IPS-18a (cell line): ENCODE measurements around the gene CACNA1C.

Experiments
- H3K27ac ChIP-seq: one replicate; pipeline ENCODE4 v1.5.1; 2013; ENCODE audit warnings: low read length
- H3K27me3 ChIP-seq: one replicate; pipeline ENCODE4 v1.6.1; 2013; ENCODE audit warnings: mild to moderate bottlenecking, low read length; ENCODE audit not compliant: control insufficient read depth, insufficient read depth
- H3K36me3 ChIP-seq: one replicate; pipeline ENCODE4 v1.6.1; 2013; ENCODE audit warnings: low read depth, low read length; ENCODE audit not compliant: control insufficient read depth
- H3K4me1 ChIP-seq: one replicate; pipeline ENCODE4 v1.6.1; 2013; ENCODE audit warnings: low read depth, low read length; ENCODE audit not compliant: control insufficient read depth
- H3K4me3 ChIP-seq: one replicate; pipeline ENCODE4 v1.5.1; 2013; ENCODE audit warnings: low read length
- H3K9ac ChIP-seq: one replicate; pipeline ENCODE4 v1.6.1; 2013; ENCODE audit warnings: mild to moderate bottlenecking, low read length, moderate library complexity
- H3K9me3 ChIP-seq: one replicate; pipeline ENCODE4 v1.6.1; 2013; ENCODE audit warnings: low read depth, low read length; ENCODE audit not compliant: control insufficient read depth

CACNA1C gene

GRCh38 chr12:2317772-2318171, 265.0 kb downstream of the CACNA1C start:
- Histone ChIP-seq H3K27me3 (no peaks in the 10 kb centered on the region), H3K4me1 (no peaks in the 10 kb centered on the region), H3K4me3 (no peak overlapping the region), H3K9ac (no peak overlapping the region), H3K9me3 (no peaks in the 10 kb centered on the region), H3K36me3 (no peaks in the 10 kb centered on the region), H3K27ac (no peak overlapping the region)

- no peaks in the 10 kb centered on the region for H3K4me1 ChIP-seq
- no peaks in the 10 kb centered on the region for H3K27me3 ChIP-seq
- no peaks in the 10 kb centered on the region for H3K36me3 ChIP-seq
- H3K4me3 ChIP-seq, result no peak overlapping the region
- no peak overlapping the region for H3K9ac ChIP-seq
- H3K9me3 ChIP-seq, result no peaks in the 10 kb centered on the region
- H3K27ac ChIP-seq, result no peak overlapping the region
Measured at GRCh38 chr12:2318286-2318685, 265.5 kb downstream of the CACNA1C start.

- Histone ChIP-seq H3K9ac (no peak overlapping the region), H3K4me3 (no peak overlapping the region), H3K27me3 (no peaks in the 10 kb centered on the region), H3K9me3 (no peaks in the 10 kb centered on the region), H3K4me1 (no peaks in the 10 kb centered on the region), H3K27ac (no peak overlapping the region), H3K36me3 (no peaks in the 10 kb centered on the region)
Measured at GRCh38 chr12:2319136-2319535, 266.3 kb downstream of the CACNA1C start.

DNA sequence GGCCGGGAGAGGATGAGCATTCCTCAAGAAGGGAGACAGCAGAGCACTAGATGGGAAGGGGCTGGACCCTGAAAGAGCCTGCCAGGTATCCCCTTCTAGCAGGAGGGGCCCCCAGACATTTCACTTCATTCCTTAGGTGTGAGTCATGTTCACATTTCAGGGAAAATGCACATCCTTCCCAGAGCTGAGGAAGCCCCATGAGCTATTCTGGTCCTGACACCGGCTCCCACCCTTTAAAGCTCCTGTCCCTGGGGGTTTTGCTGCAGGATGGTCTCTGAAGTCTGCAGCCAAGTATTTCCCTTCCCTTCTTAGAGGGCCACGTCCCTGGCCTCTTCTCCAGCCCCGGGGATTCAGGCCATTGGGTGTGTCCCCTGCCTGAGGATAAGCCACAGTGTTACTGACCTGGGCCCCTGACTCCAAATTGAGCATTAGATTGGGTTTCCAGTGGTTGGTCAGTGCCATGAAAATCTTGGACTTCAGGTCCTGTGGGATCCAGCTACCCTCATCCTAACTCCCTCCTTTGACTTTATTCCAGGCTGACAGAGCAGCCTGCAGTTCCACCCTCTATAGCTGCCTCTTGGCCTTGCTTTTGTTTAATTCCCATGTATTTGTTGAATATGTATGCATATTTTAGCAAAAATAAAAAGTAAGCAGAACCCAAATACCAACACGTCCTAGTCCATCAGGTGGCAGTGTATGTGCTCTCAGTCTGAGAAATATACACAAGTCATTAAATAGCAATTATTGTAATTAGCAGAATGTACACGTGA, 267.1 kb downstream of the CACNA1C start:
- no peaks in the 10 kb centered on the region for H3K27me3 ChIP-seq
- H3K4me1 ChIP-seq, result no peaks in the 10 kb centered on the region
- H3K27ac ChIP-seq, result no peak overlapping the region
- H3K4me3 ChIP-seq, result no peak overlapping the region
- H3K36me3 ChIP-seq, result no peaks in the 10 kb centered on the region
- no peaks in the 10 kb centered on the region for H3K9me3 ChIP-seq
- no peak overlapping the region for H3K9ac ChIP-seq

GRCh38 chr12:2320841-2321240, 268.1 kb downstream of the CACNA1C start:
- H3K9me3 ChIP-seq, result no peaks in the 10 kb centered on the region
- no peaks in the 10 kb centered on the region for H3K36me3 ChIP-seq
- H3K4me1 ChIP-seq, result no peaks in the 10 kb centered on the region
- no peak overlapping the region for H3K4me3 ChIP-seq
- no peaks in the 10 kb centered on the region for H3K27me3 ChIP-seq
- H3K9ac ChIP-seq, result no peak overlapping the region
- H3K27ac ChIP-seq, result no peak overlapping the region

GRCh38 chr12:2322554-2323120, 269.9 kb downstream of the CACNA1C start:
- no peaks in the 10 kb centered on the region for H3K9me3 ChIP-seq
- H3K36me3 ChIP-seq, result no peaks in the 10 kb centered on the region
- no peak overlapping the region for H3K27ac ChIP-seq
- no peak overlapping the region for H3K9ac ChIP-seq
- no peaks in the 10 kb centered on the region for H3K4me1 ChIP-seq
- no peak overlapping the region for H3K4me3 ChIP-seq
- H3K27me3 ChIP-seq, result no peaks in the 10 kb centered on the region

DNA sequence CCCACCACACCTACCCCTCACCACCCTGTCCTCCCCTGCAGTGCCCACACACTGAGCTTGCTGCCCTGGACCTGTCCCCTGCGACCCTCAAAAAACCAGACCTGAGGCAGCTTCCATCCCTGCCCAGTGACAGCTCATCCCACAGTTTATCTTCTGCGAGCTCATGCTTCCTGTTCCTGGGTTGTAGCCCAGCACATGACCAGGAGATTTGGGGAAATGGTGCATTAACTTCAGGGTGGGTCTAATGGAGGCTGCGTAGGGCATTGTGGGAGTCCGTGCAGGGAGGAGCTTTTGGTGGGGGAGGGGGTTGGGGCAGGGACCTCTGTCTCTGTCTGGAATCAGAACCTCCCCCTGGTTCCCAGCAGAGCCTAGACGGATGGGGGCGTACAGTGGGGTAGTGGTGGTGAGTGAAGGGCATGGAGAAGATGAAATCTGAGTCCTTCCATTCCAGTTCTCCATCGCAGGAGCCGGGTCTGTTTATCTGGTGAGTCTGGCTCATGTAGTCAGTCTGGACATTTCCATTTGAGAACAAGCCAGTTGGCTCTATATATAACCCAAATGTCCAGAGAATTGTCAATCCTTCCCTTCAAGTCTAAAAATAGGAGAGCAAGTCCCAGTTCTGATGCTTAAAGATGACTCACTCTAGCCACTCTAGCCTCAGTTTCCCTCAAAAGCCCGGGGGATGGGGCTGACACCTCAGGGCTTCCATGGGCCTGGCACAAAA, 270.9 kb downstream of the CACNA1C start:
- H3K9ac ChIP-seq, result no peak overlapping the region
- no peaks in the 10 kb centered on the region for H3K36me3 ChIP-seq
- H3K27me3 ChIP-seq, result no peaks in the 10 kb centered on the region
- no peaks in the 10 kb centered on the region for H3K4me1 ChIP-seq
- H3K9me3 ChIP-seq, result no peaks in the 10 kb centered on the region
- no peak overlapping the region for H3K4me3 ChIP-seq
- no peak overlapping the region for H3K27ac ChIP-seq

DNA sequence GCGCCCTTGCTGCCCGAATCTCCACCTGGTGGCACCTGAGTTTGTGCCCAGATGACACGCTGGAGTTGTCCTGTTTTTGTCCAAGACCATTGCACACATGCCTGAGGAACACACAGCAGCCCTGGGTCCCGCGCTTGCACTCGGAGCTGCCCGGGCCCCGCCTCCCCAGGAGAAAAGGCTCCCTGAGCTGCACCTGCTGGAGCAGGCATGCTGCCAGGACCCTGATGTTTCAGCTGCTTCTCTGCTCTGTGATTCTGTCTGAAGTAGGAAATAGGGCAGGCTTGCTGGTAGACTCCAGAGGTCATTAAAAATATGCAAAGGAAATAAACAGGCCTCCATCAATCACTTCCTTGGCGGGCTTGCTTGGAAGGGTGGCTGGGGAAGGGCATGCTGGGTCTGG, 271.6 kb downstream of the CACNA1C start:
- Histone ChIP-seq H3K9ac (no peak overlapping the region), H3K27me3 (no peaks in the 10 kb centered on the region), H3K4me1 (no peaks in the 10 kb centered on the region), H3K36me3 (no peaks in the 10 kb centered on the region), H3K4me3 (no peak overlapping the region), H3K9me3 (no peaks in the 10 kb centered on the region), H3K27ac (no peak overlapping the region)

DNA sequence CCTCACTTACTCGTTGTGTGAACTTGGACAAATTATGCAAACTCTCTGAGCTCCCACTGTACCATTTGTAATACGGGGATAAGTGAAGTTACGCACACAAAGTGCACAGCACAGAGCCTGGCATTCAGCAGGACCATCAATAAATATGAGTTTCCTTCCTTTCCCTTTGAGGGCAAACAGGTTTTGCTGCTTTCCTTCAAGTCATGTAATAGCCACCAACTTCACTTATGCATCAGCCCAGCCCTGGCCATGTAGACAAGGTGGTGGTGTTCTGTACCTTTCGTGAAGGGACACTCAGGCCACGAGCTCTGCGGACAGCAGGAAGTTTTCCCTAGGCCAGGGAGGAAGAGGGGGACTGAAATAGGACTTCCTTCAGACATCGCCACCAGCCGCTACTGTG, 272.7 kb downstream of the CACNA1C start:
- H3K4me3 ChIP-seq, result no peak overlapping the region
- no peak overlapping the region for H3K27ac ChIP-seq
- no peaks in the 10 kb centered on the region for H3K9me3 ChIP-seq

DNA sequence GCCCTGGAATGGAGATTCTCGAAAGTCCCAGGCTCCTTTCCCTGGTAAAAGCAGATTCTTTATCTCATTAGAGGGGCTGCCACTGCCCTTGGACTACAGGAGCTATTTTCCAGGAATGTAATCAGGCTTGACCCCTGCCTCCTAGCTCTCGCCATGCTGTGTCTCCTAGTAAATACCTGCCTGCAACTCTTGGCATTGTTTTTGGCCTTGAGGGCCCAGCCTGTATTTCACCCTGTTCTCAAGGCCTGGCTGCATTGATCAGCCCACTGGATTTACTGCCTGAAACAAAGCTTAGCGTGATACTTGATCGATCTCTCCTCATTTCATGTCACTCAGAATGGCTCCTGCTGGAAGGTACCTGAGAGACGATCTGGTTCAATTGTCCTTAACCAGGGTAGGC, 273.7 kb downstream of the CACNA1C start:
- Histone ChIP-seq H3K9me3 (no peaks in the 10 kb centered on the region), H3K4me1 (no peaks in the 10 kb centered on the region), H3K27me3 (no peaks in the 10 kb centered on the region), H3K4me3 (no peak overlapping the region), H3K9ac (no peak overlapping the region), H3K27ac (no peak overlapping the region), H3K36me3 (no peaks in the 10 kb centered on the region)

More for the DNA sequence above, 272.7 kb downstream of the CACNA1C start:
- H3K36me3 ChIP-seq, result no peaks in the 10 kb centered on the region
- no peak overlapping the region for H3K9ac ChIP-seq
- no peaks in the 10 kb centered on the region for H3K27me3 ChIP-seq
- no peaks in the 10 kb centered on the region for H3K4me1 ChIP-seq

DNA sequence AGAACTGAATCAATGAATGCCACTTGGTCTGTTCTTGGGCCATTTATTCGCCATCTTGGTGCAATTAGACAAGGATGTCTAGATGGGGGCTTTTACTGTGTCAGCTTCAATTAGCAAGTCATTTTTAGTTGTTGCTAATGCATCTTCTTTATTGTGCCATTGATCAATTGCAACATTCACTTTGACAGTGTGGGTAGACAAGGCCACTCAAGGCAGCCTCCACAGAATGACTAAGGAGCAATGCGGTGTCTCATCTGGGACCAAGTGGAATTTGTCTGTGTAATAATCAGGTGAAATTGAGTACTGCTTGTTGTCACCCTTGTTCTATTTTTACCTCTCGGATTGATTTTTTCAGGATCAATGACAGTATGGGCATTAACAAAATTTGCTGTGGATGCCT, 275.9 kb downstream of the CACNA1C start:
- Histone ChIP-seq H3K27me3 (no peaks in the 10 kb centered on the region), H3K9me3 (no peaks in the 10 kb centered on the region), H3K27ac (no peak overlapping the region), H3K9ac (no peak overlapping the region), H3K4me3 (no peak overlapping the region), H3K4me1 (no peaks in the 10 kb centered on the region), H3K36me3 (no peaks in the 10 kb centered on the region)
